ENCODE measurements around the gene HMGXB4.

DNA sequence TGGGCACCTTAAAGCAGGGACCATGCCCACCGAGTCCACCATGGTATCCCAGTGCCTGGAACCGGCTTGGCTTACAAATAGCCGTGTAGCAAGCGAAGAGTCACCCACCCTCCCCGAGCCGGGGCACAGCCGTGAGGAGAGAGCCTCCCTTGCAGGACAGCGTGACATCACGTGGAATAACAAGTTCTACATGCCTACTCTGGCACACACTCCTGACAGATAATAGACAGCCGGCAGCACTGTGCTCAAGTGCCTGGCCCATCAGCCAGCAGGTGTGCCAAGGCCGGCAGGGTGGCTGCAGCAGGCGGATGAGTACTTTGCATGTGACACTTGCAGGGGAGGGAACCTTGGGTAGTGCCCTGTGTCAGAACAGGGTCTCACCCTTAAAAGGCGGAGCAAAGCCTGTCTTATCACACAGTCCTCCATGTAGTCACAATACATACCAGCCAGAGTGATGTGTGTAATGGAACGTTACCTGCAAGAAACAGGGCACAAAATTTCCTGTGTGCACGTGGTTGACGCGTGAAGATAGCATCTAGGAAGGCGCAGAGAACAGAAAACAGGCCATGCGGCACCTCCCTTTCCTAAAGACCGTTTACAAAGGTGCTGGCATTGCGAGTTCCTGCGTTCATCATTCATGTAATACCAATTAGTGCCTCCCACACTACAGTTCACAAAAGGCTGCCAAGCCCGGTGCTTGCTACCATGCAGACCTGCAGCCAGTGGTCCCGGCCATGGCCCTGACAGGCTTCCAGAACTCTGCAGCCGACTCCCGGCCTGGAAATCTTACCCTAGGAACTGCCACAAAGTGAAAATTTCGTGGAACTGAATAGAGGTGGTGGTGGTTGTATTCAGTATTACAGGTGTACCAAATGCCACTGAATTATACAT is 58.8 kb downstream of the HMGXB4 start:
- TF ChIP-seq, protein P1, sequence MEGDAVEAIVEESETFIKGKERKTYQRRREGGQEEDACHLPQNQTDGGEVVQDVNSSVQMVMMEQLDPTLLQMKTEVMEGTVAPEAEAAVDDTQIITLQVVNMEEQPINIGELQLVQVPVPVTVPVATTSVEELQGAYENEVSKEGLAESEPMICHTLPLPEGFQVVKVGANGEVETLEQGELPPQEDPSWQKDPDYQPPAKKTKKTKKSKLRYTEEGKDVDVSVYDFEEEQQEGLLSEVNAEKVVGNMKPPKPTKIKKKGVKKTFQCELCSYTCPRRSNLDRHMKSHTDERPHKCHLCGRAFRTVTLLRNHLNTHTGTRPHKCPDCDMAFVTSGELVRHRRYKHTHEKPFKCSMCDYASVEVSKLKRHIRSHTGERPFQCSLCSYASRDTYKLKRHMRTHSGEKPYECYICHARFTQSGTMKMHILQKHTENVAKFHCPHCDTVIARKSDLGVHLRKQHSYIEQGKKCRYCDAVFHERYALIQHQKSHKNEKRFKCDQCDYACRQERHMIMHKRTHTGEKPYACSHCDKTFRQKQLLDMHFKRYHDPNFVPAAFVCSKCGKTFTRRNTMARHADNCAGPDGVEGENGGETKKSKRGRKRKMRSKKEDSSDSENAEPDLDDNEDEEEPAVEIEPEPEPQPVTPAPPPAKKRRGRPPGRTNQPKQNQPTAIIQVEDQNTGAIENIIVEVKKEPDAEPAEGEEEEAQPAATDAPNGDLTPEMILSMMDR (IDR thresholded peaks at IDR 0.05; ENCODE audit: low read length) = no peak
- TF ChIP-seq EZH2 (optimal IDR thresholded peaks at IDR 0.05; ENCODE audit: low read depth, low read length) = no peak

Data from MM.1S (cell line).